HG02870 (cell line): Measurements from ENCODE around the gene CLCN6.

Experiments
- ATAC-seq: cut with Tn5 transposase; IDR thresholded peaks from one replicate; pipeline ENCODE4 v1.9.1; 2021; ENCODE audit warnings: mild to moderate bottlenecking, moderate library complexity; ENCODE audit not compliant: unreplicated experiment

The CLCN6 gene

GRCh38 chr1:11823366-11824137, 17.6 kb downstream of the CLCN6 start:
- ATAC-seq = no peak

GRCh38 chr1:11825131-11825530, 19.1 kb downstream of the CLCN6 start:
- no peak for ATAC-seq

DNA sequence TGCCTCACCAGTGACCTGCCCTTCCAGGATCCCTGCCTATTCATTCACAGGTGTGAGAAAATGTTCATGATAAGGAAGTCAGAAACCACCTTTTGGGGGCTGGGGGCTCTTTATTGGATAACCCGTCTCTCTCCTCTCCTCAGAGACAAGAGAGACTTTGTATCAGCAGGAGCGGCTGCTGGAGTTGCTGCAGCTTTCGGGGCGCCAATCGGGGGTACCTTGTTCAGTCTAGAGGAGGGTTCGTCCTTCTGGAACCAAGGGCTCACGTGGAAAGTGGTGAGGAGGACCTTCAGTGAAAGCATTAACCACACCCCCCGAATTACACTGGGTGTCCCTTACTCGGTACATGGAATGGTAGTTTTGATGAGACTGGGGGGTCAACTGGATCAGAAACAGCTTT, 21.0 kb downstream of the CLCN6 start:
- ATAC-seq = no peak

DNA sequence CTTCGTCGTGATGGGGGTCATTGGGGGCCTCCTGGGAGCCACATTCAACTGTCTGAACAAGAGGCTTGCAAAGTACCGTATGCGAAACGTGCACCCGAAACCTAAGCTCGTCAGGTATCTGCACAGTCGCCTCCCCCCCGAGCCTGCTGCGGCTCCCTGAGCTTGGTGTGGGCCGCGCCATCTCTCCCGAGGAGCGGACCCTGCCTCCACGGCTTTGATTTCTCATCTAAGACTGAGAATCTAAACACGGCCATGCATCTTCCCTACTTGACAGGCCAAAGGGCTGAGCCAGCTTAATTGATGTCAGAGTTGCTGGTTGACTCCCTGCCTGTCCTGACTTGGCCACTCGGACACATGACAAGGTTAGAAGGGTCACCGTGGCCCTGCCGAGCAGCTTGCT, 22.5 kb downstream of the CLCN6 start:
- ATAC-seq = no peak

DNA sequence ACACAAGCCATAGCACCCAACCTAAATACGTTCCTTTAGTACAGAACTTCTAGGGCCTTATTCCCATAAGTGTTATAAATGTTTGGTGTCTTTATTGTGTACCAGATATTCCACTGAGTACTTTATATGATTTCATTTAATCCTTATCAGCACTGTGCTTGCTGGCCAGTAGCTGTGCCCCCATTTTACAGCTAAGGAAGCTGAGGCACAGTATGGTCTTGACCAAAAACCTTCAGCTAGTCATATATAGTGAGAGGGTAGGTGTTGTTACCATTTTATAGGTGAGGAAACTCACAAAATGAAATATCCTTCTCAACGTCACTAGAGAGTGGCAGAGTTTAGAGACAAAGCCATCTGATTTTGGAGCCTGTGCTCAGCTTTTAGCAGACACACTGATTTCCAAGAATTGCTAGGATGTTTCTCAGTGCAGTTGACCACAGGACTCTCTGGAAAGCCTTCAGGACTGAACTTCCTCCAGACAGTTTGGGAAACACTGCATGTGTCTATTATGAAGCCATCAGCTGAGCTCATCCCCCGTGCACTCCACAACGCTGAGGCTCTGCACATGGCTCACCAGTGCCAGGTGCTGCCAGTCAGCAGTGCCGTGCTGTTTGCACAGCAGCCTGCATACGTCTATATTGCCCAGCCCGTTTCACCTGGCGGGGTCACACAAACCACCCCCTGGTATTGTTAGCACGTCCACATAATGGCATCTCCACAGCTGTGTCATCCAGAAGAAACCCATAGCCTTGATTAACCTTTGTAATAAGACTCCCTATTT, 26.1 kb downstream of the CLCN6 start:
- no peak for ATAC-seq

- no peak for ATAC-seq
Observed at GRCh38 chr1:11833497-11833896, 27.5 kb downstream of the CLCN6 start.

DNA sequence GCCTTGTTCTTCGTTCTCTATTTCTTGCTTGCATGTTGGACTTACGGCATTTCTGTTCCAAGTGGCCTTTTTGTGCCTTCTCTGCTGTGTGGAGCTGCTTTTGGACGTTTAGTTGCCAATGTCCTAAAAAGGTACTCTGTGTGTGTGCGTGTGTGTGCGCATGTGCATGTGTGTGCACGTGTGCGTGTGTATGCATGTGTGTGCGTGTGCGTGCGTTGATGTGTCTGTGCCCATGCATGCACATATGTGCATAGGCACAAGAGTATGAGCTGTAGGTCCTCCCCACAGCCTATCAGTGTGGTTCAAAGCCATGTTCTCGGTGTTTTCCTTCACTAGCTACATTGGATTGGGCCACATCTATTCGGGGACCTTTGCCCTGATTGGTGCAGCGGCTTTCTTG, 27.9 kb downstream of the CLCN6 start:
- no peak for ATAC-seq

DNA sequence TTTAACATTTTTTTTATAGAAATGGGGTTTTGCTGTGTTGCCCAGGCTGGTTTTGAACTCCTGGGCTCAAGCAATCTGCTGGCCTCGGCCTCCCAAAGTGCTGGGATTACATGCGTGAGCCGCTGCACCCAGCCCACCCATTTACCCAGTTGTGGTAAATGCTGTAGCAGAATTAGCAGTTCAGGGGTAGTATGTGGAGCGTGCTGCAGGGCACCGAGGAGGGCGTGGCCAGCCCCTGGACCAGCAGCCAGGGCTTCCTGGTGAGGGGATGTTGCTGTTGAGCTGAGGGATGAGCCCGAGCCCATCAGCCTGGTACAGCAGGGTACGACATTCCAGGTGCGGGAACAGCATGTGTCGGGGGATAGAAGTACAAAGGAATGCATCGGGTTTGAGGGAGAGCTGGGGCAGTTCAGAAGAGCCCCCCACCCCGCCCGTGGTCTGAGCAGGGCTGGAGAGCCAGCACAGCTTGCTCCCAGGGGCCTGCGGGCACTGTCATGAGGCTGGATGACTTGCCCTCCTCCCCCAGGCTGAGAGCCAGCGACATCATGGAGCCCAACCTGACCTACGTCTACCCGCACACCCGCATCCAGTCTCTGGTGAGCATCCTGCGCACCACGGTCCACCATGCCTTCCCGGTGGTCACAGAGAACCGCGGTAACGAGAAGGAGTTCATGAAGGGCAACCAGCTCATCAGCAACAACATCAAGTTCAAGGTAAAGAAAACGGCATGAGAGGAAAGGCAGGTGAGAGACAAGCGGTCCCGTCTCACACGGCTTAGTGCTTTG, 29.6 kb downstream of the CLCN6 start:
- ATAC-seq = no peak

- ATAC-seq = no peak
Observed at GRCh38 chr1:11836955-11837766, 31.2 kb downstream of the CLCN6 start.

- ATAC-seq = no peak
Observed at GRCh38 chr1:11837767-11838348, 31.9 kb downstream of the CLCN6 start.

GRCh38 chr1:11838349-11839272, 32.6 kb downstream of the CLCN6 start:
- ATAC-seq = no peak

- no peak for ATAC-seq
Observed at GRCh38 chr1:11839727-11840705, 34.0 kb downstream of the CLCN6 start.

- ATAC-seq = no peak
Observed at GRCh38 chr1:11841245-11842153, 35.5 kb downstream of the CLCN6 start.

DNA sequence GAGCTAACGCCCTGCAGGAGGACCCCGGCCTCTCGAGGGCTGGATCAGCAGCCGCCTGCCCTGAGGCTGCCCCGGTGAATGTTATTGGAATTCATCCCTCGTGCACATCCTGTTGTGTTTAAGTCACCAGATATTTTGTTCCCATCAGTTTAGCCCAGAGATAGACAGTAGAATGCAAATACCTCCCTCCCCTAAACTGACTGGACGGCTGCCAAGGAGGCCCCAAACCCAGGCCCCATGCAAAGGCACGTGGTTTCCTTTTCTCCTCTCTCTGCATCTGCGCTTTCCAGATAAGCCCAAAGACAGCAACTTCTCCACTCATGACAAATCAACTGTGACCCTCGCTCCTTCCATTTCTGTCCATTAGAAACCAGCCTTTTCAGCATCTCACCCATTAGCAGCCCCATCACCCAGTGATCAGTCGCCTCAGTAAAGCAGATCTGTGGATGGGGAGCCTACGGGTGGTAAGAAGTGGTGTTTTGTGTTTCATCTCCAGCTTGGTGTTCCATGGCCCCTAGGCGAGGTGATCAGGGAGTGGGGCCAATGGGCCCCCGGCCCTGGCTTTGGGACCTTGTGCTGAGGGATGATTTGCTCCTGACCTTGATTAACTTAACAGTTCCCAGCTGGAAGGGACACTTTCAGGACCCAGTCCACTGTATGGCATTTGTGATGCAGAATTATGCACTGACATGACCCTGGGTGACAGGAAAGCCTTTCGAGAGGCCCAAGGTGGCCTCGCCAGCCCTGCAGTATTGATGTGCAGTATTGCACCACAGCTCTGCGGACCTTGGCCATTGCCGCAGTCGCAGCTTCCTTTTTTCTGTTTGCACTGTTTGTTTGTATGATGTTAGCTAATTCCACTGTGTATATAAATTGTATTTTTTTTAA, 36.4 kb downstream of the CLCN6 start:
- no peak for ATAC-seq

- no peak for ATAC-seq
Observed at GRCh38 chr1:11845641-11846335, 39.8 kb downstream of the CLCN6 start.
